Fibroblast of skin of right quadriceps (primary cell): ENCODE data around the gene CFAP20DC.
A peak's percentile ranks its signal among the peaks of the same experiment; 100 is the strongest.
"Not testable (repeated sequence)": the region's sequence is repeated elsewhere in the genome, so short reads cannot be mapped to it uniquely, and the experiment has no call there.

Experiments used
- DNase-seq: peaks from one replicate; pipeline ENCODE4 v3.0.0-alpha.2; 2013

Gene CFAP20DC

GRCh38 chr3:58962040-58962651 lies 87.7 kb downstream of the CFAP20DC start:
- peak; percentile 57 for DNase-seq

GRCh38 chr3:58955308-58955707 lies 94.5 kb downstream of the CFAP20DC start:
- no peak for DNase-seq

DNA sequence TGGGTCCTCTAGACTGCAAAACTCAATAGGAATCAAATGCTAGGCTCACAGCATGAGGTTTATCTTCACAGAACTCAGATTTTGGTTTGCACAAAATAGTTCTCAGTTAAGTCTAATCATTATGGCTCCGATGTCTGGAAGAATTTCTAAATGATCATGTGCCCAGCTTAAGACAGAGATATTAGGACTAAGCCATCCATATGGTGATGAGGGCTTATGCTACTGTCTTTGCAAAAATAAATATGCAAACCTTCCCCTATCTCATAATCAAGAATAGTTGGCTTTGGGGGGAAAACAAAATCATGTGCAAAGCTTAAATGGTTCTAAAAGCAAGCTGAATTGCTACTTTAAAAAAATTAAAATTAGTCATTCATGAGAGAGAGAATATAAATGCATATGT lies 96.5 kb downstream of the CFAP20DC start:
- DNase-seq: no peak

- peak; percentile 46 for DNase-seq
These were observed 97.5 kb downstream of the CFAP20DC start for GRCh38 chr3:58952128-58952917.

DNA sequence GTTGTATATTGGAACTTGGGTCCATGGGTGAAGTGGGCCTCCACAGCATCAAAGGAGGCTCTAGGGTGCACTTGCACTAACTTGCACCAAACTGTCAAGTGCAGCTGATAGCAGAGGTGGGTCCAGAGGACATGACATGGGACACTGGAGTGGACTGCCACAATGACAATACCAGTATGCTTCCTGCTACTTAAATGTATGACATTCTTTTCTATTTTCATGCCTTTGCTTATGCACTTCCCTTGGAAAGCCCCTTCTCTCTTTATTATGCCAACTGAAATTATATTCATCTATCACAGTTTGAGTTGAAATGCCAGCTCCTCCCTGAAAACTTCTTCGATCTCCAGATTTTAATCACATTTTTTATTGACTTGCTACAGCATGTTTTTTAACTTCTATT lies 101.8 kb downstream of the CFAP20DC start:
- DNase-seq: no peak

GRCh38 chr3:58946875-58947274 lies 103.0 kb downstream of the CFAP20DC start:
- DNase-seq: no peak

GRCh38 chr3:58938057-58938456 lies 111.8 kb downstream of the CFAP20DC start:
- no peak for DNase-seq

- peak; percentile 45 for DNase-seq
These were observed 125.2 kb downstream of the CFAP20DC start for GRCh38 chr3:58924578-58924977.

GRCh38 chr3:58900386-58900785 lies 149.4 kb downstream of the CFAP20DC start:
- DNase-seq: no peak

- DNase-seq: no peak
These were observed 149.9 kb downstream of the CFAP20DC start for GRCh38 chr3:58899953-58900298.

- DNase-seq: peak; percentile 13
These were observed 150.5 kb downstream of the CFAP20DC start for GRCh38 chr3:58899159-58899952.

- DNase-seq: no peak
These were observed 151.3 kb downstream of the CFAP20DC start for GRCh38 chr3:58898513-58898912.

DNA sequence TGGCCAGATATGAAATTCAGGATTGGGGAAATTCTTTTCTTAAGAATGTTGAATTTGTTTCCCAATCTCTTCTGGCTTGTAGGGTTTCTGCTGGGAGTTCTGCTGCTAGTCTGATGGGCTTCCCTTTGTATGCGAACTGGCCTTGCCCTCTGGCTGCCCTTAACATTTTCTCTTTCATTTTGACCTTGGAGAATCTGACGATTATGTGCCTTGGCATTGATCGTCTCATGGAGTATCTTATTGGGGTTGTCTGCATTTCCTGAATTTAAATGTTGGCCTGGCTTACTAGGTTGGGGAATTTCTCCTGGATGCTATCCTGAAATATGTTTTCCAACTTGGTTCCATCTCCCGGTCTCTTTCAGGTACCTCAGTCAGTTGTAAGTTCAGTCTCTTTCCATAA lies 152.2 kb downstream of the CFAP20DC start:
- no peak for DNase-seq

DNA sequence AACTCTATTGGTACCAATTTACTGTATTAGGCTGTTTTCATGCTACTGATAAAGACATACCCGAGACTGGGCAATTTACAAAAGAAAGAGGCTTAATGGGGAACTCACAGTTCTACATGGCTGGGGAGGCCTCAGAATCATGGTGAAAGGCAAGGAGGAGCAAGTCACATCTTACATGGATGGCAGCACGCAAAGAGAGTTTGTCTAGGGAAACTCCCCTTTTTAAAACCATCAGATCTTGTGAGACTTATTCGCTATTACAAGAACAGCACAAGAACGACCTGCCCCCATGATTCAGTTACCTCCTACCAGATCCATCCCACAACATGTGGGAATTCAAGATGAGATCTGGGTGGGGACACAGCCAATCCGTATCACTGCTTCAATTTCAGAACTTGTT lies 154.1 kb downstream of the CFAP20DC start:
- not testable (repeated sequence) for DNase-seq

DNA sequence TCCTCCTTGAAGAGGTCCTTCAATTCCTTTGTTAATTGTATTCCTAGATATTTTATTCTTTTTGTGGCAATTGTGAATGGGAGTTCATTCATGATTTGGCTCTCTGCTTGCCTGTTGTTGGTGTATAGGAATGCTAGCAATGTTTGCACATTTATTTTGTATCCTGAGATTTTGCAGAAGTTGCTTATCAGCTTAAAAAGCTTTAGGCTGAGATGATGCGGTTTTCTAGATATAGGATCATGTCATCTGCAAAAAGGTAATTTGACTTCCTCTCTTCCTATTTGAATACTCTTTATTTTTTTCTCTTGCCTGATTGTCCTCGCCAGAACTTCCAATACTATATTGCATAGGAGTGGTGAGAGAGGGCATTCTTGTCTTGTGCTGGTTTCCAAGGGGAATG lies 157.3 kb downstream of the CFAP20DC start:
- not testable (repeated sequence) for DNase-seq

DNA sequence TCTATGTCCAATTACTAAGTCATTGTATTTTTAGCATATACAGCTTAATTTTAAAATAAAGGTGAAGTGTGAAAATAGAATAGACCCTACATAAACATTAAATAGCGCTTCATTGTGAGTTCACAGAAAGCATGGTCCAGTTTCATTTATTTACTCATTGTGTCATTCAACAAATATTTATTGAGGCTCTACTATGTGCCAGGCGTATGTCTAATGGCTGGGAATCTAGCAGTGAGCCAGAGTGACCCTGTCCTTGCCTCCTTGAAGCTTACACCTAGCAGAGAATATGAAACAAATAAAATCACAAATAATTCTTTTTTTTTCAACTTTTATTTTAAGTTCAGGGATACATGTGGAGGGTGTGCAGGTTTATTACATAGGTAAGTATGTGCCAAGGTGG lies 161.7 kb downstream of the CFAP20DC start:
- DNase-seq: no peak

- DNase-seq: no peak
These were observed 165.4 kb downstream of the CFAP20DC start for GRCh38 chr3:58884453-58884852.

- DNase-seq: peak; percentile 21
These were observed 169.6 kb downstream of the CFAP20DC start for GRCh38 chr3:58880182-58880581.

- peak; percentile 56 for DNase-seq
These were observed 175.0 kb downstream of the CFAP20DC start for GRCh38 chr3:58874795-58875194.

GRCh38 chr3:58874248-58874741 lies 175.5 kb downstream of the CFAP20DC start:
- DNase-seq: peak; percentile 38

DNA sequence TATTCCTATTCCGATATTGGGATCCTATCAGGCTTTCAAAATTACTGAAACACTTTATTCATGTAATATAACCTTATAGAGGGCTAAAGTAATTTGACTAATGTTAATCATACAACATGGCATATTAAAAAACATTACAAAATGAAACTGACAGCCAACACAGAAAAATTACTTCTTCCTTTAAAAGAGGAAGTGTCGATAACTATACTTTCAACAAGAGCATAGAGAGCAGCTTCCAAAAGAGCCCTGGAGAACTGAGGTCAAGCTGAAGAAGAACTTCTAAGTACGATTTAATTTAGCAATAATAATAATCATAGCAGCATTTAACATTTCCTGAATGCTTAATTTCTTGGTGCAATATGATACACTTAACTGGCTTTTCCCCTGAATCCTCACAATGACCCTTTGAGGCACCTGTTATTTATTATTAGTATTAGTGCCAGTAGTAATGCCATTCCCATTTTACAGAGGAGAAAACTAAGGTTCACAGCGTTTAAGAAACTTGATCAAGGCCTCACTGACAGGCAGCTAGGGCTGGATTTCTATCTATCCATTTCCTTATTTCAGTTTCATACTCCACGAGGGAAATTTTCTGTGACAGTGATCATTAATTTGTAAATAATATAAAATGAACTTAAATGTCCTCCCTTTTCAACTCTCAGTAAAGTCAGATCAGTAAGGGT lies 181.6 kb downstream of the CFAP20DC start:
- no peak for DNase-seq

- DNase-seq: no peak
These were observed 182.2 kb downstream of the CFAP20DC start for GRCh38 chr3:58867621-58868020.

DNA sequence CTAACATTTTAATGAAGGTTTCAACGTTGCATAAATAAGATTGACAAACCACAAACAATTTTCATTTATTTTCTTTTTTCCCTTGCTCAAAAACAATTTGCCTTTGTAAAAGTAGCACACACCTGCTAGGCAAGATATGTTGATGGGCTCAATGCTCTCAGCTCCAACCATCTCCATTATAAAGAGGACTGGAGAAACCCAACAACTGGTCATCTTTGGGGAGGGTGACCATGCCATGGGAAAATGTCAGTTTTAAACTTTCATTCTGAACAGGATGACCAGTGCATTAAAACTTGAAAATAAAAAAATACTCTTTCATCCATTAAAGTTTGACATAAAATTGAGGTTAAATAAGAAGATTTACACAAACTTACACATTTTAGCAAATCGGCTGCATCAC lies 183.7 kb downstream of the CFAP20DC start:
- no peak for DNase-seq
